NCI-H1694 treated with DMSO at 0.1 percent for 48 hours (cell line): ENCODE data around the gene CAMK1G.

Source experiments
- DNase-seq: peaks from one replicate; lab custom pipeline; 2025; lab: John Stamatoyannopoulos, UW

CAMK1G gene

DNA sequence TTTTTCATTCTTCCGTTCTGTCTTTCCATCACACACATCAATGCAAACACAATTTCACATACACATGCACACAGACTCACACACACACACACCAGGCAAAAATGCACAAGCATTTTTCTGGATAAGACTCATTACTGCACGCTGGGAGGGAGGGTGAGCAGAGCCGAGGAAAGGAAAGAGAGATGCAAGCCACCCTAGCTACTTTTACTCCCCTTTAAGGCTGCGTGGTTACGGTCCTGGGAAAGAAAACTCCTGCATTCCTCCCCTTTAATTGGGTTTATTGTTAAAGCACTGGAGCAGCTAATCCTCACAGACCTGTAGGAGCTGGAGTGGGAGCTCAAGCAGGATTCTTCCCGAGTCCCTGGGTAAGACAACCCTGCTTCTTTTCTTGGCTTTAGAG is at the start of gene CAMK1G:
Gene CAMK1G, plus strand, starts transcription at position 307 of the 400 bp plus-strand sequence. CDS start 11,270 bp downstream, outside the sequence.
- no peak for DNase-seq

DNA sequence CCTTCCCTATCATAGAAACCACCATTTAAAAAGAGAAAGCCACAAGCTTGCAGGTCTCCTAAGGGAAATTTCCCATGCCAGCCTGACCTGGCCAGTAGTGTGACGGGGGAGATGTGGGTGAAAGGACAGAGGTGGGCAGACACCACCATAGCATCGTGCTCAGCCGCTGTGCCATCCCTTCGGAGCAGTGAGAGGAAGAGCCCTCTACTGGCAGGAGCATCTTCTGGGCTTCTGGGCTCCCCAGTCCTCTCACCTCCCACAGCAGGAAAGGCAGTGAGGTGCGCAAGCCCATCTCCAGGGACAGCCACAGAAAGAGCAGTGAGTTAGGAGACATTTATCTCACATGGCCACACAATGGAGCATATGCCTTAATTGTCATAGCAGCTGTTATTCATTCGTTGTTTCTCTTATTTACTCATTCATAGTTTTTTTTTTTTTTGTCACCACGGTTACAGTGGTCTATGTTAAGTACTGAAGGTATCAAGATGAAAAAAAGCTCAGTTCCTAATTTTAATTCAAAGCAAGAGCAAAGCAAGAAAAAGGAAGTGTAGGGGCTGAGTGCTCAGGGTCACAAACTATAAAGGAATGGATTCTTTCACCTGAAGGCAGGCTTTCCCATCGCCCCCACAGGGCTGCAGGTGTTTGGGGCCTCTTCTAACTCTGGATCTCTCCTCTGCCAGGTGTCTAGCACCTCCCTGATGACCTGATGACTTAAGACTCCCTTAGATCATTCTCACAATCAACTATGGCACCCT is 48.8 kb upstream of the CAMK1G start:
- no peak for DNase-seq

DNA sequence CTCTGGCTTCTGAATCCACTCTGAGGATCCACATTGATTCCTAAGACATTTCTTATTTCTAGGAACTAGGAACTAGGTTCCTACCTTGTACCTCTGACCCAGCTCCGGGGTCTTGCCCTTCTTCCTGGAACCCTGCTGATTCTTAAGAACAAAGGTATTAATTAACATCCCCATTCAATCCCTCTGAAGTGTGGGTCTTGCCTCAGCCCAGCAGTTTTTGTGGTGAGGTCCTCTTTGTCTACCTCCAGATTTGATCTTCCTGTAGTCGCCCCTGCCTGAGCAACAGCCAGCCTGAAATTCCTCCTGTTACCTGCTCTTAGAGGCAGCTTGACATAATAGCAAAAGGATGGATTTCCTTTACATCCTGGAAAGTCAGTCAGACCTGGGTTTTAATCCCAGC is 46.7 kb upstream of the CAMK1G start:
- no peak for DNase-seq

- no peak for DNase-seq
Measured at GRCh38 chr1:209537336-209538114, 46.0 kb upstream of the CAMK1G start.

GRCh38 chr1:209539576-209539975 is 43.9 kb upstream of the CAMK1G start:
- no peak for DNase-seq

GRCh38 chr1:209542585-209542984 is 40.9 kb upstream of the CAMK1G start:
- no peak for DNase-seq

- DNase-seq, result no peak
Measured at GRCh38 chr1:209544098-209544497, 39.4 kb upstream of the CAMK1G start.

DNA sequence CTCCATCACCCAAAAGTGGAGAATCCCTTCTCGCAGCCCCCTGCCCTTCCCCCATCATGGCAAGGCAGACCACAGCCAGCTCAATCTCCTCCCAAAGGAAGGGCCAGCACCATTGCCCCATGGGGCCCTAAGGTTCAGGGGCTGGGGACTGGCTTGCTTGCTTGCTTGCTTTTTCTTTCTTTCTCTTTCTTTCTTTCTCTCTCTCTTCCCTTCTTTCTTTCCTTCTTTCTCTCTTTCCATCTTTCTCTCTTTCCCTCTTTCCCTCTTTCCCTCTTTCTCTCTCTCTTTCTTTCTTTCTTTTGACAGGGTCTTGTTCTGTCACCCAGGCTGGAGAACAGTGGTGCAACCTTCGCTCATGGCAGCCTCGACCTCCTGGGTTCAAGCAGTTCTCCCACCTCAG is 38.1 kb upstream of the CAMK1G start:
- DNase-seq, result no peak

- no peak for DNase-seq
Measured at GRCh38 chr1:209546390-209547085, 37.0 kb upstream of the CAMK1G start.

DNA sequence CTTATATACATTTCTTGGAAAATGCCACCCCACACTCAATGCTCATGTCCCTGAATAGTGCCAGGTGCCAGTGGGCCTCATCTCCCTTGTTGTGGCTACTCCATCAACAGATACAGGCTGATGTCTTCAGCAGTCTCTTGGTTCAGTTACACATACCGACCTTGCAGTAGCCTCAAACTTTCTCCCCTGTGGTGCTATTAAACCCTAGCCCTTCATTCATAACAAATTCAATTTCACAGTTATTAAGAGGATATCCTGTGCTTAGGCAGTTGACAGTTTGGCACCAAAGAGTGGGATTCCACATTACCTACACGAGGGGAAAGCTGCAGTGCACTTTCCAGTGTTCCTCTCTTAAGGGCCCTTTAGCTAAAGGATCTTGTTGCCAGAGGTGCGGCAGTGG is 35.9 kb upstream of the CAMK1G start:
- no peak for DNase-seq

GRCh38 chr1:209549443-209550205 is 33.9 kb upstream of the CAMK1G start:
- no peak for DNase-seq

- no peak for DNase-seq
Measured at GRCh38 chr1:209550519-209550918, 33.0 kb upstream of the CAMK1G start.

GRCh38 chr1:209552406-209553264 is 30.9 kb upstream of the CAMK1G start:
- no peak for DNase-seq

DNA sequence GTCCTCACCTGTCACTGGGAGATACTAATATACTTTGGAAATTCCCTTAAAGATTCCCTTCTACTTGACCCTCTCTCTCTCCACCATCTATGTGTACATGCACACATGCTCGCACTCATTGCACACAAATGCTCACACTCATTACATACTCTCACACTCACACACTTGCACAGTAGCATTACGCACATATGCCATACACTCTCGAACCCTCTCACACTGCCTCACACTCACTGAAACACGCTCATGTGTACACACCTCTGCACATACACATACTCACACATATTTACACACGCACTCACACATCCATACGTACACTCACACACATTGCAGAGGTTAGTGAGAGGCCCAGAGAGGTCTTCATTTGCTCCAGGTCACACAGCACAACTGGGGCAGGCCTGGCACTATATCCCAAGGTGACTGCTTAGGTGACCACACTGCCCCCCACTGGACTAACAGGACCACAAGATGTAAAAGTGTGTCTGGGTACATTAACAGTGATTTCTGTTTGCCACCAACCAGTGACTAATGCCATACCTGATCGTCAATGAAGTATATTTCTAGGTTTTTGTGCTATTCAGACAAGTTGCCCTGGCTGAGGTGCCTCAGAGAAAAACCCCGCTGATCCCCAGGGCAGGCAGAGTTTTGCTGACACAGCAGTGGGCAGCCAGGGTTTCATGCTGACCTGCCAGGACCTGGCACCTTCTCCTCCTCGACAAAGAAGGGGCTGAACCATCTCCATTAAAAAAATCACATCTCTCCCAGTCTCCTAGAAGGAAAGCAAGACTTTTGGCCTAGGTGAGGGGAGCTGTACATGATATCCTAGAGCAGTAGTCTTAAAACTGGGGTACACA is 28.5 kb upstream of the CAMK1G start:
- no peak for DNase-seq

GRCh38 chr1:209556162-209556690 is 27.3 kb upstream of the CAMK1G start:
- DNase-seq, result no peak

DNA sequence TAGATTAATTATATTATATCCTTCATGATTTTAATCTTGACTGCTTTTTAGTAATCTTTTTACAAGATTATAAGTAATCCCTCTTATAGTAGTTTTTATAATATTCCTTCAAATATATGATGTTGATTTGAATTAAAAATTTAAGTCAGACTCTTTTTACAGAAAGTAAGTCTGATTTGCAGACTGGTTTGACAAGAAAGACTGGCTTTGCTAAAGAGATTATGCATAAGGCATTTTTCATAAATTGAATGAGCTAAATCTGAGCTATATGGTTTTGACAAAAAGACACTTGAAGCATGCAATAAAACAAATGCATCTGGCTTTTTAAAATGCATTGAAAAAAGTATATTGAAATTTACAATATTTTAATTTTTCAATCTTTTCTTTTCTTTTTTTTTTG is 26.3 kb upstream of the CAMK1G start:
- no peak for DNase-seq

DNA sequence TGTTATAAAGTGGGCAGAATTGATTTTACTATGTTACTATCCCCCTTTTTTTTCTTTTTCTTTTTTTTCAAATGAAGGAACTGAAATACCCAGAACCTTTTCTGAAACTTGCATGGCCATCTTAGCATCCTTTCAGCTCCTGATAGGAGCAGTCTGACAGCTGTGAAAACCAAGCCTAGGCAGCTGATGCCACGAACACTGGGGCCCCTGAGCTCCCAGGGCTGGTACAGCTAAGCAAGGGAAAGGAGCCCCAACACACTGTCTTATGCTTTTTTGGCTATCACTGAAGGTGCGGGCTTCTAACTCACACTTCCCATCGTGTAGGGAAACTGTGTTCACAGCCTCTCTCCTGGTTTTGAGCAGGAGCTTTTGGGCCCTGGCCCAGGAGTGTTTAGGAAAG is 23.0 kb upstream of the CAMK1G start:
- no peak for DNase-seq

DNA sequence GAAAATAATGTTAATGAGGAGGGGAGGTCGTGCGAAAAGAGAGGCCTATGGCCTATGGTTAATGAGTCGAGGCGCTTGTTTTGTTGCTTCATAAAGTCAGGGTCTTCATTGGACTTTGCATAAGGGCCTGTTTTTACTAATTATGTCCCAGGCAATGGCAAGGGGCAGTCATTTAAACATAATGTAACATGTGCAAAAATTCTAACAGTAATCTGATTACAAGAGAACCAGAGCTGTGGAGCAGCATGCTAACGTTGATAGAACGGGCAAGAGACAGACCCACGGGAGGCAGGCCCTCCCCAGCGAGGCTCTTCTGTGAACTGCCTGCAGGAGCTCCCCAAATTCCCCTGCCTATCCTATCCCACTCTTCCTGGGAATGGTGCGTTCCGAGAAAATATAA is 22.6 kb upstream of the CAMK1G start:
- DNase-seq, result no peak

DNA sequence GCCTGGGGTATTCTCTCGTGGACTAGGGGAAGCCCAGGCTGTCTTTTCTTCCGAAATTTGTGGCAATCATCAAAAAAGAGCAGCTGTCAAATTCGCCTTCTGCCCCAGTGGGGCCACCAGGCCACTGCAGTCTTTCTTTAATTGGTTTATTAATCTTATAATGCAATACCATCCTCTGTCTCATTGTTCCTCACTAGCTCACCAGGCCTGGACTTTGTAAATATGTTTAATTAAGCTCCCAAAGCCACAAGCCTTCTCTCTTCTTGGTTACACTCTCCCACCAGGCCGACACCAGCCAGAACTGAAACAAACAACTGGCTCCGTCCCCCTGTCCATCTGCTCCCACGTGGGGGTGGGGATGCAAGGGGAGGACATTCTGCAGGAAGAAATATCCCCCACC is 22.0 kb upstream of the CAMK1G start:
- peak; percentile 23 for DNase-seq

DNA sequence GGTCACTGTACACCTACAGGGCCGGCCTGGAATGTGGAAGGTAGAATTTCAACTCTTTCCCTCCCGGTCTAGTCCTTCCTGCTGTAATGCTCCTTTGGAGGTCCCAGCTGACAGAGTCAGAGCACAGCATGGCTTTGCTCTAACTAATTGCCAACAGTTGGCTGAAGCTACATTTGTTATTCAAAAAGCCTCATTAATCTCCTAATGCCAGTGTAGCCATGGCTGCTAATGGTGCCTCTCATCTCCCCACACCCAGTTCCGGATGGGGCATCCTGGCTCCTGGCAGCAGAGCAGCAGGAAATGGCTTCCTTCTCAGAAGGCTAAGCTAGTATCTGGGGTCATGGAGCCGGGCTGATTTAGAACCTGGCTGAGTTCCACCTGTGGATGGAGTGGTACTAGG is 18.7 kb upstream of the CAMK1G start:
- peak; percentile 44 for DNase-seq
